Upper lobe of right lung (tissue), 1 donor: Measurements from ENCODE around the gene UBR1. TPM values are rescaled to one million over a fixed set of nuclear protein-coding genes. Genes with fewer than 3 reads are reported as not detected.

Experiments
- ATAC-seq: fragments of 200-7000 bp; cut with Tn5 transposase; one replicate; pipeline ENCODE4 v1.9.1; 2020; ENCODE audit warnings: mild to moderate bottlenecking, moderate library complexity
- DNase-seq: peaks from one replicate; pipeline ENCODE4 v3.0.0-alpha.2; 2020
- H3K27ac ChIP-seq: fragments of 200-600 bp; one replicate; pipeline ENCODE4 v1.8.0; 2022
- H3K27me3 ChIP-seq: fragments of 200-600 bp; one replicate; pipeline ENCODE4 v1.8.0; 2022; ENCODE audit warnings: mild to moderate bottlenecking
- H3K36me3 ChIP-seq: fragments of 200-600 bp; one replicate; pipeline ENCODE4 v1.8.0; 2022
- H3K4me1 ChIP-seq: fragments of 200-600 bp; one replicate; pipeline ENCODE4 v1.8.0; 2022
- H3K4me3 ChIP-seq: fragments of 200-600 bp; one replicate; pipeline ENCODE4 v1.8.0; 2022; ENCODE audit warnings: mild to moderate bottlenecking
- H3K9me3 ChIP-seq: fragments of 200-600 bp; one replicate; pipeline ENCODE4 v1.8.0; 2022
- CTCF ChIP-seq: fragments of 200-600 bp; IDR thresholded peaks from one replicate; pipeline ENCODE4 v1.8.0; 2022; ENCODE audit warnings: antibody characterized with exemption
- intact Hi-C: fragments of 100-400 bp; cut with DNase I; formaldehyde crosslinking; loops from one replicate; pipeline ENCODE4 v1.11.0; 2022
- total RNA-seq: library from RNA; stranded (reverse); fragmentation: NEBNext Ultra II Directional; extraction: Animal tissue kit (Norgen Biotek cat#: 25700); gene quantifications from one replicate; pipeline ENCODE4 v1.2.1, GENCODE V29; 2021
- donor health status: DM: no; HTN: yes; CAD: no; lungs with severe emphysema.

Gene UBR1
- total RNA-seq, 1 donor from 2014 or later = 37.9 TPM

DNA sequence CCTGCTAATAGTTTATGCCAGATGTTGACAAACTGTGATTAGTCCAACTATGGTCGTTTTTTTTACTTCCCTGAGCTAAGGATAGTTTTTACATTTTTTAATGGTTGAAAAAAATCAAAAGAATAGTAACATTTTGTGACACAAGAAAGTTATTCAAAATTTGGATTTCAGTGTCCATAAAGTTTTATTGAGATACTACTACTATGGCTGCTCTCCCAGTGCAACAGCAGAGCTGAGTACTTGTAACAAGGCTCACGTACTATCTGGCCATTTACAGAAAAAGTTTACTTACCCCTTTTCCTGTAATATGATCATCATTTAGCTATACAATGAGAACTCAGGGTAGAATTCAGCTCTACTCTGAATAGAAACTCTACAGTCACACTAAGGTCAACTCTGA is 16.0 kb upstream of the UBR1 start:
- H3K4me3 ChIP-seq = peak overlapping the region; percentile 58
- ATAC-seq (no peak), DNase-seq (no peak)
- intact Hi-C loops = no loop called here
- H3K36me3 ChIP-seq = no peaks in the 10 kb centered on the region
- no peak for TF ChIP-seq CTCF
- peak overlapping the region; percentile 88 for H3K27ac ChIP-seq
- no peaks in the 10 kb centered on the region for H3K9me3 ChIP-seq
- H3K4me1 ChIP-seq = peaks cover 9% of the 10 kb centered on the region
- no peaks in the 10 kb centered on the region for H3K27me3 ChIP-seq

GRCh38 chr15:43118829-43119228 is 13.0 kb upstream of the UBR1 start:
- Histone ChIP-seq H3K4me3 (no peak overlapping the region), H3K36me3 (no peaks in the 10 kb centered on the region), H3K4me1 (peaks cover 6% of the 10 kb centered on the region), H3K27ac (no peak overlapping the region), H3K9me3 (no peaks in the 10 kb centered on the region), H3K27me3 (no peaks in the 10 kb centered on the region)
- TF ChIP-seq CTCF = no peak
- intact Hi-C loops = no loop called here
- DNase-seq (no peak), ATAC-seq (no peak)

DNA sequence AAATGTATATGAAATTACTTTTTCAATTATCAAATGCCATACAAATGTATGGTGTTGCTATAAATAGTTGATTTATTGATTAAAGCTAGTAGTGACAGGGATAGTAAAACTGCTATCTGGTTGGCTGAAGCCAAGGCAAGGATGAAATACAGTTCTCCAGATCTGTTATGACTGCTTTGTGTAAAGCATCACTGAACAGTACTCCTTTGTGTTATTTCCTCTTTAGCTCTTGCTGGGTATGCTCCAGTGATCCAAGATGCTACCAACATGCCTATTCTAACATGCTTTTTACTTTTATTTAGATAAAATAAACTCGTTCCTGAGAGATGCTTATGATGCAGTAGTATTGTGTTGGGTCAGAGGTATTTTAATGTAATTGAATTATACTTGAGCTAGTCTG is 12.4 kb upstream of the UBR1 start:
- Histone ChIP-seq H3K36me3 (no peaks in the 10 kb centered on the region), H3K27me3 (no peaks in the 10 kb centered on the region), H3K4me1 (peaks cover 6% of the 10 kb centered on the region), H3K27ac (no peak overlapping the region), H3K4me3 (no peak overlapping the region), H3K9me3 (no peaks in the 10 kb centered on the region)
- TF ChIP-seq CTCF = no peak
- ATAC-seq (no peak), DNase-seq (no peak)
- intact Hi-C loops = no loop called here

DNA sequence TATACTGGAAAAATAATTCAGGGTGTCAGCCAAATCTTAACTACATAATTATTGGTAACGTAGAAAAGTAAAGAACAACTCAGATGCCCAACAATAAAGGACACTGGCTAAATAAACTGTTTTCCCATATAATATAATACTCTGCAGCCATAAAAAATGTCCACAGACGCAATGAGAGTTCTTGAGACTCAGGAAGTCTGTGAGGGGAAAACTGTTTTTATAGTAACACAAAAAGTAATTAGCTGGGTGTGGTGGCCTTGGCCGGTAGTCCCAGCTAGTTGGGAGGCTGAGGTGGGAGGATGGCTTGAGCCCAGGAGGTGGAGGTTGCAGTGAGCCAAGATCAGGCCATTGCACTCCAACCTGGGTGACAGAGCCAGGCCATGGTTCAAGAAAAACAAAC is 5.5 kb upstream of the UBR1 start:
- DNase-seq (no peak), ATAC-seq (no peak)
- Histone ChIP-seq H3K9me3 (no peaks in the 10 kb centered on the region), H3K36me3 (no peaks in the 10 kb centered on the region), H3K27ac (no peak overlapping the region), H3K27me3 (no peaks in the 10 kb centered on the region), H3K4me3 (no peak overlapping the region), H3K4me1 (peaks cover 2% of the 10 kb centered on the region)
- TF ChIP-seq CTCF = no peak
- intact Hi-C loops = no loop called here

DNA sequence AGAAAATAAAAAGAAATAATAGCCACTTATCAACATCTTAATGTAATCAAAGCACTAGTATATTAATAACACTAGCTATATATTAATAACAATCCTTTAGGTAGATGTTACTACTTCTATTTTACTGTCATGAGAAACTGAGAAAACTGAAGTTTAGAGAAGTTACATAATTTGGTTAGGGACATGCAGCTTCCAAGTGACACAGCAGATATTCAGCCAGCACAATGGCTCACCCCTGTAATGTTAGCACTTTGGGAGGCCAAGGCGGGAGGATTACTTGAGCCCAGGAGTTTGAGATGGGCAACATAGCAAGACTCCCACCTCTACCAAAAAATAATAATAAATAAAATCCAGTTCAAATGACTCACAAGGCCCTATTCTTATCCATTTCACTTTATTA is 1.9 kb upstream of the UBR1 start:
- H3K36me3 ChIP-seq = no peaks in the 10 kb centered on the region
- peaks cover 22% of the 10 kb centered on the region for H3K4me1 ChIP-seq
- no peak overlapping the region for H3K27ac ChIP-seq
- H3K9me3 ChIP-seq = no peaks in the 10 kb centered on the region
- DNase-seq (no peak), ATAC-seq (no peak)
- H3K4me3 ChIP-seq = no peak overlapping the region
- H3K27me3 ChIP-seq = no peaks in the 10 kb centered on the region
- intact Hi-C loops = no loop called here
- TF ChIP-seq CTCF = no peak

- Histone ChIP-seq H3K4me1 (peaks cover 22% of the 10 kb centered on the region), H3K27ac (peak overlapping the region; percentile 93), H3K4me3 (peak overlapping the region; percentile 90), H3K9me3 (no peaks in the 10 kb centered on the region), H3K36me3 (no peaks in the 10 kb centered on the region), H3K27me3 (no peaks in the 10 kb centered on the region)
- no peak for DNase-seq
- no peak for TF ChIP-seq CTCF
- intact Hi-C loops = no loop called here
- ATAC-seq = no peak
Measured at GRCh38 chr15:43106486-43106829, 620 bp upstream of the UBR1 start.
